GM21447 (cell line): ENCODE measurements around the gene PCDHGC4.

Experiments
- ATAC-seq: cut with Tn5 transposase; IDR thresholded peaks from one replicate; pipeline ENCODE4 v1.9.1; 2021; ENCODE audit not compliant: unreplicated experiment

Gene PCDHGC4

DNA sequence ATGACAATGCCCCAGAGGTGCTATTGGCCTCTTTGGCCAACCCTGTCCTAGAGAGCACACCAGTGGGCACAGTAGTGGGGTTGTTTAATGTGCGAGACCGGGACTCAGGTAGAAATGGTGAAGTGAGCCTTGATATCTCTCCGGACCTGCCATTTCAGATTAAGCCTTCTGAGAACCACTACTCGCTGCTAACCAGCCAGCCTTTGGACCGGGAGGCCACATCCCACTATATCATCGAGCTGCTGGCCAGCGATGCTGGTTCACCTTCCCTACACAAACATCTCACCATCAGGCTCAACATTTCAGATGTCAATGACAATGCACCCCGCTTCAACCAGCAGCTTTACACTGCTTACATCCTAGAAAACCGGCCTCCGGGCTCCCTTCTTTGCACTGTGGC is 5.4 kb downstream of the PCDHGC4 start:
- no peak for ATAC-seq

DNA sequence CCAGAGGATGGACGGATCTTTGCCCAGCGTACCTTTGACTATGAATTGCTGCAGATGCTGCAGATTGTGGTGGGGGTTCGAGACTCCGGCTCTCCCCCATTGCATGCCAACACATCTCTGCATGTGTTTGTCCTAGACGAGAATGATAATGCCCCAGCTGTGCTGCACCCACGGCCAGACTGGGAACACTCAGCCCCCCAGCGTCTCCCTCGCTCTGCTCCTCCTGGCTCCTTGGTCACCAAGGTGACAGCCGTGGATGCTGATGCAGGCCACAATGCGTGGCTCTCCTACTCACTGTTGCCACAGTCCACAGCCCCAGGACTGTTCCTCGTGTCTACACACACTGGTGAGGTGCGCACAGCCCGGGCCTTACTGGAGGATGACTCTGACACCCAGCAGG is 5.9 kb downstream of the PCDHGC4 start:
- ATAC-seq: no peak

DNA sequence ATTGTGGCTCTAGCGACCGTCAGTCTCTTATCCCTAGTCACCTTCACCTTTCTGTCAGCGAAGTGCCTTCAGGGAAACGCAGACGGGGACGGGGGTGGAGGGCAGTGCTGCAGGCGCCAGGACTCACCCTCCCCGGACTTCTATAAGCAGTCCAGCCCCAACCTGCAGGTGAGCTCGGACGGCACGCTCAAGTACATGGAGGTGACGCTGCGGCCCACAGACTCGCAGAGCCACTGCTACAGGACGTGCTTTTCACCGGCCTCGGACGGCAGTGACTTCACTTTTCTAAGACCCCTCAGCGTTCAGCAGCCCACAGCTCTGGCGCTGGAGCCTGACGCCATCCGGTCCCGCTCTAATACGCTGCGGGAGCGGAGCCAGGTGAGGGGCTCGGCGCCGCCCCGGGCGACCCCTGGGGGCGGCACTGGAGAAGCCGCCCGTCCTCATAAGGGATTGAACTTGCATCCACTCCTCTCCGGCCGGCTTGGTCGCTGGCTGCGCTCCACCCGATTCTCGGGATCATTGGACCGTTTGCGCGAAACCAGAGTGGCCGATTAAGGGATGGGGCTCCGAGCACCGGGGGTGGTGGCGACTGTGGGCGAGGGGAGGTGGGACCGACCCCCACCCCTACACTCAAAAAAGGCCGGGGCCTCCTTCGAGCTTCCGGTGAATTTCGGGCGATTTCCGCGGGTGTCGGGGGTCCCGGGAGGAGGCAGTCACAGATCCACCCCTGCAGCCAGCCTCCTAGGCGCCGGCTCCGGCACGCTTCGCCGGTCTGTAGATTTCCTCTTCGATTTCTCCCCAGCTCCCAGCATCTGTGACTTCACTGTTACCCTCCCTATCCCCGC is 6.7 kb downstream of the PCDHGC4 start:
- ATAC-seq: peak; percentile 28

DNA sequence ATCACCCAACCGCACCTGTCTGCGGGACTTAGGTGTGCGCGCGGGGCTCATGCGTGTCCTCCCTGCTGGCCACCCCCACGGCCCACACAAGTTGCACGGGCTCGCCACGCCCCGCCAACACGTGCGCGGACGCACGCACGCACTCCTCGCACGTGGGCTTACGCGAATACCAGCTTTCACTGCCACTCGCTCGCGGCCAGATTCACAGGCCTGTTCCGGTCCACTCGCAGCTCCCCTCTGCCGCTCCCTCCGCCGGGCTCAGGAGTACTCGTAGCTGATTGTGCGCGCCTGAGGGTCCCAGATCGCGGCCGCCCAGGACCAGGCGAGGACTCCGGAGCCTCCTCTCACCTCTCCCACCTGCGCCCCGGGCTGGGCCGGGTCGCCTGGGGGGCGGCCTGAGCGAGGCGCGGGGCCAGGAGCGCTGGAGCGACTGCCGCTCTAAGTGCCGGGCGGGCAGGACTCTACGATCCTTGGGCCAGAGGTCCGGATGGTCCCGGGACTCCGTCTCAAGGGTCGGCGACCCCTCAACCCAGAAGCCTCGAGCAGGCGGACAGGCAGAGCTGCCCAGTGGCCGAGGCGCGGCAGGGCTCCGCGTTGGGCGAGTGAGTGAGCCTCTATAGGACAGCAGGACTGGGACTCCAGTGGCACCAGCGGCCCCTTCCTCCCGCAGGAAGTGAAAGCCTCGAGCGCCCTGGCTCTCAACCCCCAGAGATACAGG is 7.5 kb downstream of the PCDHGC4 start:
- ATAC-seq: peak; percentile 49

DNA sequence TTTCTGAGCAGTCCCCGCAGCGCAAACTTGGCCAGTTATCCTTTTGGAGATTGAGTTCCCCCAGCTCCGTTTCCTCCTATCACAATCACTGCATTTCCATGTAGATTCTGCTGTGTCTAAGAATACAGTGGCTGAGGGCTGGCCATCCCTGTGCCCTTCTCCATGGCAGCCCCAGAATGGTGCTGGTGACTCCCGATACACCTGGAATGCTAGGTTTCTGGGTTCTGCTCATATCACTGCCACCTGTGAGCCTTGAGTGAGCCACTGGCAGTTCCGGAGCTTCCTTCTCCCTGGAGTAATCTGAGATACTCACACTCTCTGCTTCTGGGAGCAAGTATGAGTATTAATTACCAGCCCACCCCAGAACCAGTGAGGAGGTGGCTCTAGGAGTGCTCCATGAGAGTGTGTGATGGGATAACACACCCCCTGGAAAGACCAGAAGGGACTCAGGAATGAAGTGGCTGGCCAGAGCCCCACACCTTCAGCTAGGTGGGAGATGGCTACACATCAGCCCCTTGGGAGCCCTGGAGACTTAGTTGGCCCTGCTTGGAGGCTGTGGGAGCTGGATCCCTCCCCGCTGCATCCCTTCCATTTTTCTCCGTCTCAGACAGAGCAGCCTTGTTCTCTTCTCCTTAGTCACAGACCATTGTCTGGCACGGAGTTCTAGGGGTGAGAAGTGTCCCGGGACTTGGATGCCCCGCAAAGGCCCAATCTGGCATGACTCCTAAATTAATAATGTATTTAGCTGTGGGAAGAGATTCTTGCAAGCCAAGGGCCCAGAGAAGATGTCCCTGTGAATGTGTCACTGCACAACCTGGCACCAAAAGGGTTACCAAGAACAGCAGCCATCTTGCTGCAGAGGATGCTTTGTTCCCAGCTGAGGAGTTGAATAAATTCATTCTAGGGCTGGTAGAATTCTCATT is 8.9 kb downstream of the PCDHGC4 start:
- no peak for ATAC-seq

DNA sequence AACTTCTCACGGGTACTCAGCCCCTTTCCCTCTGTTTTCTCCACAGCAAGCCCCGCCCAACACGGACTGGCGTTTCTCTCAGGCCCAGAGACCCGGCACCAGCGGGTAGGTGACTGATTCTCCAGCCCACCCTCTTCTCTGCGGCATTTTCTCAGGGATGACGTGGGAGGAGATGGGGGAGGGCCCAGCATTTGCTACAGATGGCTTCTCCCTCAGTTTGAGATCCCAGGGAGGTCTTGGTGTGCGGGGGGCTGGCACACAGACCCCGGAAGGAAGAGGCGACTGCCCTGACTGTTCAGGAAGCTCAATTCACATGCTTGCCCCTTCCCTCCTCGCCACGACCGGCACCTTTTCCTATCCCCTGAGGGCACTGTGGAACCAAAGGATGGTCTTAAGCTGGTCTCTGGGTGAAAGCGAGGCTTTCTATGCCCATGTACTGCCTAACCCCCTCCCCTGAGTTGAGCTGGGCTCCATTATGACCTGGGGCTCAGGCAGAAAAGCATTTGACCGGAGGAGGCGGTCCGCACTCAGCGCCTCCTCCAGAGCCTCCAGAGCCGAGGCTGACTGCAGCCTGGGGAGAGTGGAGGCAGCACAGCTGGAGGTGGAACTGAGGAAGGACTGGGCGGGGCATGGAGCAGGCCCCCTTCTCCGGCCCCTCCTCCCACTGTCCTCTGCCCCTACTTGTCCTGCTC is 10.1 kb downstream of the PCDHGC4 start:
- no peak for ATAC-seq

DNA sequence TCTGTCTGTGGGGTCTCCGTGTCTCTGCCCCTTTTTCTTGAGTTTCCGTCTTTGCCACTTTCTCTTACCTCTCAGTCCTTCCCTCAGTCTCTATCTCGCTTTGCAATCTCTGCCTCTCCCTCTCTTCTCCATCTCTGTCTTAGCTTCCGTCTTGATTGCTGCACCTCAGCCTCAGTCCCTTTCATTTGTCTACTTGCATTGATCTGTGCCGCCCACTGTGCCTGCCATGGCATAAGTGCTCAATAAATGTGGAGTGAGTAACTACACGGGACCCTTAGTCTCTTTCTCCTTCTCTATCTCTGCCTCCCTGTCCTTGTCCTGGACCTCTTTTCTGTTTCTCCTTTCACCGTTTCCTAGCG is 10.6 kb downstream of the PCDHGC4 start:
- no peak for ATAC-seq

DNA sequence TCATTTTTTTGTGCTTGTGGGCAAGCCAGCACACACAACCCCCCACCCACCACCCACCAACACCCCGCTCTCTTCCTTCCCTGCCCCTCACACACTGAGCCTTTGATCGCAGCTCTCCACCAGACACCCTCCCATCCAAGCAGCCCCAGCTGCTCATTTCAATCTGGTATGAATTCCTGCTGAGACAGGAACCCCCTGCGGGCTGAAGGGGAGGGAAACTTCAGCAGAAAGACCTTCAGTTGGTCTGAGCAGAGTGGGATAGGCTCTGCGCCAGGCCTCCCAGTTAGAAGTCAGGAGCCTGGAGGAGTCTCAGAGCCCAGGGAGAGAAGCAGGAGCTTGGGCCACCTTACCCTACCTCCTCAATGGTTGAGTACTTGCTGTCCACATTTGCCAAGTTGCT is 11.2 kb downstream of the PCDHGC4 start:
- ATAC-seq: no peak

DNA sequence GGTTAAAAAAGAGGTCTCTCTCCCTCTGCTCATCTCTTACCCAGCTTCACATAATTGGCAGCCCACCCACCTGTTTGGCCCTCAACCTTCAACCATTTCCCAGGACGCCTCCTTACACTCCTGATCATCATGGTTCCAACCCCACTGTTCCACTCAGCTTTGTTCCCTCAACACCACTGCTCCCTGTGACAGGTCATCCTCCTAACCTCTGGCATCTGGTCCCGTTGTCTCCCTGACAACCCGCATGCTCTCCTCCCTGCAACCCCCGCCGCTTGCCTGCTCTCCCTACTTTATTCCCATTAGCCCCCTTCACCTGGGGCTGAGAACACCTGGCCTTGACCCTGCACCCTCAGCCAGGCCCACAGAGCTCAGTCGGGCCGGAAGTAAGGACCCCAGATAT is 16.9 kb downstream of the PCDHGC4 start:
- ATAC-seq: no peak

DNA sequence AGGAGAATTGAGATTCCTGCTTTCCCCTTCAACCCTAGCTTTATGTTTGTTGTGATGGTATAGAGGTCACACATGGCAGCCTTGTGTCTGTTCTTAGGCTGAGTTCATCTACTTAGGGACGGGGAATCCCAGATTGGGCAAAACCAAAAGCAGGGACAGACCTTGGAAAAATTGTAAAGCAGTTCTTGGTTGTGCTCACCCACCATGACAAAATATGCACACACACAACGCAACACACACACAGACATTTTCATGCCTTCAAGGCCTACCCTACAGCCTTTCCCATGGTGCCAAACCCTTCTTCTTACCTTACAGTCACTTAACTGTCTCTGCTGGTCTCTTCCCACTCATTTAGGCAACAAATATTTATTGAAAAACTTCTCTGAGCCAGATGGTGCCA is 18.9 kb downstream of the PCDHGC4 start:
- no peak for ATAC-seq

DNA sequence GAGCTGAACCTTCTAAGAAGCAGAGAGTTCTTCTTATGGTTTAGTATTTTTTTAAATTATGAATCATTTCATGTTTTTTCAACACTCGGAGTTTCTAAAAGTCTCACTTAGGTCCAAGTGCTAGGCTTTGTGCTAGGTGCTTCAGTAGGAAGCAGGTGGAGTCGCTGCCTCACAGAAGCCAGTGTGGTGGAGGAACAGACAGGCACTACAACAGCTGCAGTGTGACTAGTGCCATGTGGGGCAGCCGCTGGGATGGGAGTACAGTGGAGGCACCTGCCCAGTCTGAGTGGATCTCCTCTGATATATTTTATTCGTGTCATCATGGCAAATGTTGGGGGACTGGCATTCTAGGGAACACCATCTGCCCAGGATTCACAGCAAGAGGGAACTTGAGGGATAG is 19.4 kb downstream of the PCDHGC4 start:
- no peak for ATAC-seq

DNA sequence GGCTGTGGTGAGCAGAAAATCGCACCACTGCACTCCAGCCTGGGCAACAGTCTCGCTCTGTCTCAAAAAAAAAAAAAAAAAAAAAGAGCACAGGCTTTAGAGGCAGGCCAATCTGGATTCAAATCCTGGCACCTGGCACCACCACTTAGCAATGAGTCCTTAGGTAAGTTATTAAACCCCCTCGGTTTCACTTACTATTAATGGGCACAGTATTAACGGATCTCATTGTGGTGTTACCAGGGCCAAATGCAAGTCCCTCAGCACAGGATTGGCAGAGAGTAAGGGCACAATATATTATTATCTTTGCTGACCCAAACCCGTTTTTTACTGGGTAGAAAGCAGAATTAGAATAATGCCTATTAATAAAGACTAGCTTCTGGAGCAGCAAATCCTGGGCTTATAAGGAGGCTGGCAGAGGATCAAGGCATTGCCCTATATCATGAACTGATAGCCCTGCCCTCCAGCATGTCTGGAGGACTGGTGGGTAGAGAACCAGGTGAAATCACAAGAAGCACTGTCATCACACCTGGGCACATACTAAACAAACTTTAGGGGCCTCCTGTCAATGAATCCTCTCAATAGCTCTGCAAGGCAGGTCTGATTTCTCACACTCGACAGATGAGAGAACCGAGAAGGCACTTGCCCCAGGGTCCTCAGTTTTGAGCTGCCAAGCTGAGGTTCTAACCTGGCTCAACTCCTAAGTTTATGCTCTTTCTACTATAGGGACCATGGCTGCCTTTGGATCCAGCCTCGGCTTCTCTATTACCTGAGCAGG is 21.7 kb downstream of the PCDHGC4 start:
- ATAC-seq: no peak

DNA sequence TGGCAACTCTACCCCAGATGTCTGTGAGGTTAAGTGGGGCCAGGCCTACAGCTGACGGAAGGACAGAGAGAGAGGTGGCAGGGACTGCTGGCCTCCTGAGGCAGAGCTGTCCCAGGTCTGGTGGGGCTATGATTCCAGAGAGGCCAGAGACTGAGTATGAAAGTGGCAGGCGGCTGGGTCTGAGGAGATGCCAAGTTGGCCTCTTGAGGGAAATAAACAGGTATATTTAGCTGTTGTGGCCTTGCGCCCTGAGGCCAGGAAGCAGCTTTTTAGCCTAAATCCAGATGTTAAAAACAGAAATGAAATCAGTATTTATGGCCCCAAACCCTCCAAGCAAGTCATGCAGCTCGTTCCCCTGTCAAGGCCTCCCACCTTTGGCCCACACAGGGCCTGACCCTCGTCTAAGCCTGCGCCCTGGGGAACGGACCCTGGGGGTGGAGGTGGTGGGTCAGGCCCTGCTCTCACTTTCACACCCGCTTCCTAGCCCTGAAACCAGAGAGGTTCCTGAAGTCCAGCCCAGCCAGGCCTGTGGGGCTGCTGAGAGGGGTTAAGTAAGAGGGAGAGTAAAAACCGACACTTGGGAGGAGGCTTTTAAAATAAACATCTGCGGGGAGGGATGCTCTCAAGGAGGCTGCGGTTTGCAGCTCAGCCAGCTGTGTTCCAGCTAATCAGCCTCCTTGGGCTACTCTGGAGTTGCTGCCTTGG is 22.7 kb downstream of the PCDHGC4 start:
- ATAC-seq: peak; percentile 29

DNA sequence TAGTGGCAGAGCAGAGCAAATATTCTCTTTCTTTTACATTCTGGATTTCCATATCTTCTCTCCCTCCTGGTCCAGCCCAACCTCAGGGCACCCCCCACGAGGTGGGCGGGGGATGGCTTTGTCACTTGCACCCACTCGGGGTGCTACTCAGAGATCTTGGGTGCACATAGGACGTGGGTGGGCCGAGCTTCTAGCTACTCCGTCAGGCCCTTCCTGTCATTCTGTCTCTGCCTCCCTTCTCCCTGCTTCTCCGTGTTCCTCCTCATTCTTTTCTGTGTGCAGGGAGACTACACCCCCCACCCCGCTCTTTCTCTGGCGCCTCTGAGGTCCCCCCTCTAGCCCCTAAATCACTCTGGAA is 23.6 kb downstream of the PCDHGC4 start:
- no peak for ATAC-seq

DNA sequence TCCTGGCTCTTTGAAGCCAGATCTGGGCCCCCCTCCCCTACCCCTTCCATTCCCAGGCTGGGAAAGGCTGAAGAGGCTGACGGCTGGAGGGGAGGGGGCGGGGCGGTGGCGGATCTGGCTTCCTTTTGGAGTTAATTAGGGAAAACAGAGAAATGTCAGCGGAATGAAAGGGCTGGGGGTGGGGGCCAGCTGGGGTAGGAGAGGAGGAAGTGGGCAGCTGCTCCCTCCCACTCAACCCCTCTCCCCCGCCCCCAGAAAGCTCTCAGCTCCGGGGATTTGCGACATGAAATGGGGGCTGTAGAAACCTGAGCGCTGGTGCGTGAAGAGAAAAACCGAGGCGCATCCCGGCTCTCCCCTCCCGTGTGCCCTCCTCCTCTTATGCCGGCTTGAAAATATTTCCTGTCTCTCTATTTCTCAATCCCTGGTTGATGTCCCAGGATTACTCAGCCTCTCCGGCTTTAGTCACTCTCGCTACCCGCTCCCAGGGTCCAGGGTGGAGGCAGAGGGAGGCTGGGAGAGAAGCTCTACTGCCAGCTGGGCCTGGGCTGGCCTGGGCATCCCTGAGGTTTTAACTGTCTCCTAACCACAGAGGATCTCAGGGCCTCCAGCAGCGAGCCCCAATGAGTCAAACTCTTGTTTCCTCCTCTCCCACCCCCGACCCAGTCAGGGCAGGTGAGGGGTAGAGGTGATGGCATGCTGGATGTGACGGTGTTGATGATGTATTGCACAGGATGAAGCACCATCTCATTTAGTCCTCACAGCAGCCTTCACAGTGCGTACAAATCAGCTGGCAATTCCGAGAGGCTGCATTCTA is 24.2 kb downstream of the PCDHGC4 start:
- ATAC-seq: no peak

DNA sequence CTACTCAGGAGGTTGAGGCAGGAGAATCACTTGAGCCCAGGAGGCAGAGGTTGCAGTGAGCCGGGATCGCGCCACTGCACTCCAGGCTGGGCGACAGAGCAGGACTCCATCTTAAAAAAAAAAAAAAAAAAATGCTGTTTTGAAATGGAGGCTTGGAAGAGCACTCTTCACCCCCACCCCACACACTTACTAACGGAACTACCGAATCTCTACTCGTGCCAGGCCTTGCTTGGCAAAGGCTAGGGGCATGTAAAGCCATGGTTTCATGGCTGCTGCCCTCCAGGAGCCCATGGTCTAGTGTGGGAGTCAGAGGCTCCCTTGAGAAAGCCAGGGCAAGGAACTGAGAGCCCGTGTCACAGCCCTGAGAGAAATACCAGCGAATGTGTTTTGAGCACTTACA is 25.3 kb downstream of the PCDHGC4 start:
- no peak for ATAC-seq

DNA sequence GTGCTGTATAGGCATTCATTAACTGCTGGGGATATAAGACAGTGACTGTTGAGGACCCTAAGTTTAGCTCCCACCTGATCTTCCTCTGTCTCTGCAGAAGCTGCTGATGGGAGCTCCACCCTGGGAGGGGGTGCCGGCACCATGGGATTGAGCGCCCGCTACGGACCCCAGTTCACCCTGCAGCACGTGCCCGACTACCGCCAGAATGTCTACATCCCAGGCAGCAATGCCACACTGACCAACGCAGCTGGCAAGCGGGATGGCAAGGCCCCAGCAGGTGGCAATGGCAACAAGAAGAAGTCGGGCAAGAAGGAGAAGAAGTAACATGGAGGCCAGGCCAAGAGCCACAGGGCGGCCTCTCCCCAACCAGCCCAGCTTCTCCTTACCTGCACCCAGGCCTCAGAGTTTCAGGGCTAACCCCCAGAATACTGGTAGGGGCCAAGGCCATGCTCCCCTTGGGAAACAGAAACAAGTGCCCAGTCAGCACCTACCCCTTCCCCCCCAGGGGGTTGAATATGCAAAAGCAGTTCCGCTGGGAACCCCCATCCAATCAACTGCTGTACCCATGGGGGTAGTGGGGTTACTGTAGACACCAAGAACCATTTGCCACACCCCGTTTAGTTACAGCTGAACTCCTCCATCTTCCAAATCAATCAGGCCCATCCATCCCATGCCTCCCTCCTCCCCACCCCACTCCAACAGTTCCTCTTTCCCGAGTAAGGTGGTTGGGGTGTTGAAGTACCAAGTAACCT is 26.2 kb downstream of the PCDHGC4 start:
- ATAC-seq: no peak

DNA sequence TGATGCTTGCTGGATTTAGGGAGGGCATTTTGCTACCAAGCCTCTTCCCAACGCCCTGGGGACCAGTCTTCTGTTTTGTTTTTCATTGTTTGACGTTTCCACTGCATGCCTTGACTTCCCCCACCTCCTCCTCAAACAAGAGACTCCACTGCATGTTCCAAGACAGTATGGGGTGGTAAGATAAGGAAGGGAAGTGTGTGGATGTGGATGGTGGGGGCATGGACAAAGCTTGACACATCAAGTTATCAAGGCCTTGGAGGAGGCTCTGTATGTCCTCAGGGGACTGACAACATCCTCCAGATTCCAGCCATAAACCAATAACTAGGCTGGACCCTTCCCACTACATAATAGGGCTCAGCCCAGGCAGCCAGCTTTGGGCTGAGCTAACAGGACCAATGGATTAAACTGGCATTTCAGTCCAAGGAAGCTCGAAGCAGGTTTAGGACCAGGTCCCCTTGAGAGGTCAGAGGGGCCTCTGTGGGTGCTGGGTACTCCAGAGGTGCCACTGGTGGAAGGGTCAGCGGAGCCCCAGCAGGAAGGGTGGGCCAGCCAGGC is 27.0 kb downstream of the PCDHGC4 start:
- ATAC-seq: no peak
